ENCODE data around the gene RPTOR.

The RPTOR gene

GRCh38 chr17:80930335-80931279, 386.0 kb downstream of the RPTOR start:
- Histone ChIP-seq H3K9me3 (ENCODE audit: control insufficient read depth, low read length) (no peaks in the 10 kb centered on the region), H3K36me3 (ENCODE audit: control insufficient read depth, insufficient read depth, low read length) (no peaks in the 10 kb centered on the region), H3K9ac (ENCODE audit: low read length) (peak overlapping the region; percentile 12), H3K4me3 (ENCODE audit: low read length) (no peak overlapping the region), H3K27me3 (ENCODE audit: control insufficient read depth, insufficient read depth, low read length) (no peaks in the 10 kb centered on the region), H3K4me1 (ENCODE audit: control insufficient read depth, insufficient read depth, low read length) (no peaks in the 10 kb centered on the region)

- Histone ChIP-seq H3K4me1 (ENCODE audit: control insufficient read depth, insufficient read depth, low read length) (no peaks in the 10 kb centered on the region), H3K27me3 (ENCODE audit: control insufficient read depth, insufficient read depth, low read length) (no peaks in the 10 kb centered on the region), H3K4me3 (ENCODE audit: low read length) (no peak overlapping the region), H3K9me3 (ENCODE audit: control insufficient read depth, low read length) (no peaks in the 10 kb centered on the region), H3K9ac (ENCODE audit: low read length) (no peak overlapping the region), H3K36me3 (ENCODE audit: control insufficient read depth, insufficient read depth, low read length) (no peaks in the 10 kb centered on the region)
Measured at GRCh38 chr17:80931421-80932265, 387.0 kb downstream of the RPTOR start.

- H3K27me3 ChIP-seq (ENCODE audit: control insufficient read depth, insufficient read depth, low read length), result no peaks in the 10 kb centered on the region
- no peak overlapping the region for H3K9ac ChIP-seq (ENCODE audit: low read length)
- no peak overlapping the region for H3K4me3 ChIP-seq (ENCODE audit: low read length)
- no peaks in the 10 kb centered on the region for H3K4me1 ChIP-seq (ENCODE audit: control insufficient read depth, insufficient read depth, low read length)
- no peaks in the 10 kb centered on the region for H3K9me3 ChIP-seq (ENCODE audit: control insufficient read depth, low read length)
- no peaks in the 10 kb centered on the region for H3K36me3 ChIP-seq (ENCODE audit: control insufficient read depth, insufficient read depth, low read length)
Measured at GRCh38 chr17:80935526-80935925, 390.9 kb downstream of the RPTOR start.

GRCh38 chr17:80936218-80936617, 391.6 kb downstream of the RPTOR start:
- no peaks in the 10 kb centered on the region for H3K4me1 ChIP-seq (ENCODE audit: control insufficient read depth, insufficient read depth, low read length)
- H3K9me3 ChIP-seq (ENCODE audit: control insufficient read depth, low read length), result no peaks in the 10 kb centered on the region
- no peaks in the 10 kb centered on the region for H3K27me3 ChIP-seq (ENCODE audit: control insufficient read depth, insufficient read depth, low read length)
- H3K36me3 ChIP-seq (ENCODE audit: control insufficient read depth, insufficient read depth, low read length), result no peaks in the 10 kb centered on the region
- no peak overlapping the region for H3K4me3 ChIP-seq (ENCODE audit: low read length)
- no peak overlapping the region for H3K9ac ChIP-seq (ENCODE audit: low read length)

- no peaks in the 10 kb centered on the region for H3K9me3 ChIP-seq (ENCODE audit: control insufficient read depth, low read length)
- H3K9ac ChIP-seq (ENCODE audit: low read length), result no peak overlapping the region
- peaks cover 3% of the 10 kb centered on the region for H3K4me1 ChIP-seq (ENCODE audit: control insufficient read depth, insufficient read depth, low read length)
- H3K4me3 ChIP-seq (ENCODE audit: low read length), result no peak overlapping the region
- no peaks in the 10 kb centered on the region for H3K27me3 ChIP-seq (ENCODE audit: control insufficient read depth, insufficient read depth, low read length)
- no peaks in the 10 kb centered on the region for H3K36me3 ChIP-seq (ENCODE audit: control insufficient read depth, insufficient read depth, low read length)
Measured at GRCh38 chr17:80936723-80937122, 392.1 kb downstream of the RPTOR start.

- H3K9me3 ChIP-seq (ENCODE audit: control insufficient read depth, low read length), result no peaks in the 10 kb centered on the region
- no peak overlapping the region for H3K9ac ChIP-seq (ENCODE audit: low read length)
- no peak overlapping the region for H3K4me3 ChIP-seq (ENCODE audit: low read length)
- peaks cover 5% of the 10 kb centered on the region for H3K4me1 ChIP-seq (ENCODE audit: control insufficient read depth, insufficient read depth, low read length)
- H3K27me3 ChIP-seq (ENCODE audit: control insufficient read depth, insufficient read depth, low read length), result no peaks in the 10 kb centered on the region
- H3K36me3 ChIP-seq (ENCODE audit: control insufficient read depth, insufficient read depth, low read length), result no peaks in the 10 kb centered on the region
Measured at GRCh38 chr17:80937462-80938381, 393.1 kb downstream of the RPTOR start.

GRCh38 chr17:80938556-80938955, 393.9 kb downstream of the RPTOR start:
- no peaks in the 10 kb centered on the region for H3K27me3 ChIP-seq (ENCODE audit: control insufficient read depth, insufficient read depth, low read length)
- no peak overlapping the region for H3K4me3 ChIP-seq (ENCODE audit: low read length)
- peaks cover 5% of the 10 kb centered on the region for H3K4me1 ChIP-seq (ENCODE audit: control insufficient read depth, insufficient read depth, low read length)
- no peaks in the 10 kb centered on the region for H3K36me3 ChIP-seq (ENCODE audit: control insufficient read depth, insufficient read depth, low read length)
- H3K9ac ChIP-seq (ENCODE audit: low read length), result no peak overlapping the region
- no peaks in the 10 kb centered on the region for H3K9me3 ChIP-seq (ENCODE audit: control insufficient read depth, low read length)

- Histone ChIP-seq H3K9ac (ENCODE audit: low read length) (no peak overlapping the region), H3K27me3 (ENCODE audit: control insufficient read depth, insufficient read depth, low read length) (no peaks in the 10 kb centered on the region), H3K4me1 (ENCODE audit: control insufficient read depth, insufficient read depth, low read length) (peaks cover 5% of the 10 kb centered on the region), H3K9me3 (ENCODE audit: control insufficient read depth, low read length) (no peaks in the 10 kb centered on the region), H3K36me3 (ENCODE audit: control insufficient read depth, insufficient read depth, low read length) (no peaks in the 10 kb centered on the region), H3K4me3 (ENCODE audit: low read length) (no peak overlapping the region)
Measured at GRCh38 chr17:80939151-80940145, 394.8 kb downstream of the RPTOR start.

GRCh38 chr17:80940171-80941123, 395.8 kb downstream of the RPTOR start:
- Histone ChIP-seq H3K9ac (ENCODE audit: low read length) (no peak overlapping the region), H3K36me3 (ENCODE audit: control insufficient read depth, insufficient read depth, low read length) (no peaks in the 10 kb centered on the region), H3K4me3 (ENCODE audit: low read length) (no peak overlapping the region), H3K4me1 (ENCODE audit: control insufficient read depth, insufficient read depth, low read length) (peaks cover 5% of the 10 kb centered on the region), H3K9me3 (ENCODE audit: control insufficient read depth, low read length) (no peaks in the 10 kb centered on the region), H3K27me3 (ENCODE audit: control insufficient read depth, insufficient read depth, low read length) (no peaks in the 10 kb centered on the region)

GRCh38 chr17:80941171-80941570, 396.5 kb downstream of the RPTOR start:
- Histone ChIP-seq H3K27me3 (ENCODE audit: control insufficient read depth, insufficient read depth, low read length) (no peaks in the 10 kb centered on the region), H3K9ac (ENCODE audit: low read length) (no peak overlapping the region), H3K36me3 (ENCODE audit: control insufficient read depth, insufficient read depth, low read length) (no peaks in the 10 kb centered on the region), H3K9me3 (ENCODE audit: control insufficient read depth, low read length) (no peaks in the 10 kb centered on the region), H3K4me1 (ENCODE audit: control insufficient read depth, insufficient read depth, low read length) (peaks cover 5% of the 10 kb centered on the region), H3K4me3 (ENCODE audit: low read length) (no peak overlapping the region)
